ENCODE measurements around the gene ZNF814.
"Not testable (repeated sequence)": the region's sequence is repeated elsewhere in the genome, so short reads cannot be mapped to it uniquely, and the experiment has no call there.

Gene ZNF814

GRCh38 chr19:57854117-57854516, 34.7 kb downstream of the ZNF814 start:
- DNase-seq (ENCODE audit: low spot score), result not testable (repeated sequence)

GRCh38 chr19:57851812-57852603, 36.8 kb downstream of the ZNF814 start:
- not testable (repeated sequence) for DNase-seq (ENCODE audit: low spot score)

DNA sequence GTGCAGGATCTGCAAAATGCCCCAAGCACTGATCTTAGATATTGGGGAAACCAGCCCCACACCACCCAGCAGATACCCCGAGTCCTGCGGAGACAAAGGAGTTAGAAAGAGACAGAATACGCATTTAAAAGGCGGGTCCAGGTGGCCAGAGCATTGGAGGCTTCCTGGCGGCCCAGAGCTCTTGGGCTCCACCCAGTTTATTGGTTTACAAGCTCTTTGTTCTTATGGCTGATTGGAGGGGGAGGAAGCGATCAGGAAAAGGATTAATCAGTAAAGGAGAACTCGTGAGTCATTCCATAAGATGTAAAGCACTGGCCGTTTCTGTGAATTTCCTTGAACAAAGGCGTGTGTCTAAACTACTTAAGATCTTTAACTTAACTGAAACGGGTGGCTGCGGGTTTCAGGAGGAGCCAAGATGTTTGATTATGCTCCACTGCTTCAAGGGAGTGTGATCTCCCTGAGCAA, 38.3 kb downstream of the ZNF814 start:
- DNase-seq (ENCODE audit: low spot score), result no peak

DNA sequence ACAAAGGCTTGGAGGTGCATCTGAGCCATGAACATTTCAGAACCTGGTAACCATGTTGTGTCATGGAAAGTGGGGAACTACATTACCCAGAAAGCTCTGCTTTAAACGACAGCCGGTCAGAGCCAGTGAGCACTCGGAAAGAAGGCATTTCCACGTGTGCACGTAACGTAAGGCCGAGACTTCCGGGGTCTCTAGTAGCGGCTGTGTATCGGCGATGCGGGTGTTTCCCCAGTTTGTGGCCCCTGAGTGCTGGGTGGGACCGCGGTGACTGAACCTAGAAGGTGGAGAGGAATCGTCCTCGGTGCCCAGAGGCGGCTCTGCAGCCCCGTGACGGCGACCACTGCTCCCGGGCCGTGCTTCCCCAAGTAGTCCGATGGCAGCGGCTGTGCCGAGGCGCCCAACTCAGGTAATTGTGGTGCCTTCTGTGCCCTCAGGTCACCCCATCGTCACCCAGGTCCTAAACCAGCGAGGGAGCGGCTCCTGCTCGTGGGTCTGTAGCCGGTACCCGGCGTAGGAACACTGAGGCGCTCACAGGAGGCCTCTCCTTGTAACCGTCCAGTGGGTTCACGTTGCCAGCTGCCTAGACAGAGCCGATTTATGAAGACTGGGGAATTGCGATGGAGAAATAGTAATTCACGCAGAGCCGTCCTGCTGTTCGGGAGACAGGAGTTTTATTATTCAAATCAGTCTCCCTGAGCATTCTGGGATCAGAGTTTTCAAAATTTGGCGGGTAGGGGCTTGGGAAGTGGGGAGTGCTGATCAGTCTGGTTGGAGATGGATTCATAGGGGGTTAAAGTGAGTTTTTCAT, 39.0 kb downstream of the ZNF814 start, which contains the start of gene ZNF587:
TSS of gene ZNF587 (plus strand) at position 194 of the 808 bp plus-strand sequence. CDS start at position 374, 180 bp downstream.
- peak; percentile 51 for DNase-seq (ENCODE audit: low spot score)

- not testable (repeated sequence) for DNase-seq (ENCODE audit: low spot score)
Measured at GRCh38 chr19:57849162-57849665, 39.6 kb downstream of the ZNF814 start.

DNA sequence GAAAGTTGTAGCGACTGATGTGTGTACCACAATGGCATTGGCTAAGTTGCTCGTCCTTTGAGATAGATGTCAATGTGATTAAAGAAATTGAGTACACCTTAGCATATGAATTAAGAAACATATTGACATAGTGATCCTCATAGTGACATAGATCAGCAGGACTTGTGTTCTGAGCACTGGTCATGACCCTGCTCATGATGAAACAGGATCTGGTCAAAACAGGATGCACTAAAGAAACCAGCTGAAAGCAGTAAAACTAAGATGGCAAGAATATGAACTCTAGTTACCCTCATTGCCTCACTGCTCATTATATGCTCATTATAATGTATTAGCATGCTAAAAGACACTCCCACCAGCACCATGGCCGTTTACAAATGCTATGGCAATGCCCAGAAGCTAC, 41.7 kb downstream of the ZNF814 start:
- not testable (repeated sequence) for DNase-seq (ENCODE audit: low spot score)

DNA sequence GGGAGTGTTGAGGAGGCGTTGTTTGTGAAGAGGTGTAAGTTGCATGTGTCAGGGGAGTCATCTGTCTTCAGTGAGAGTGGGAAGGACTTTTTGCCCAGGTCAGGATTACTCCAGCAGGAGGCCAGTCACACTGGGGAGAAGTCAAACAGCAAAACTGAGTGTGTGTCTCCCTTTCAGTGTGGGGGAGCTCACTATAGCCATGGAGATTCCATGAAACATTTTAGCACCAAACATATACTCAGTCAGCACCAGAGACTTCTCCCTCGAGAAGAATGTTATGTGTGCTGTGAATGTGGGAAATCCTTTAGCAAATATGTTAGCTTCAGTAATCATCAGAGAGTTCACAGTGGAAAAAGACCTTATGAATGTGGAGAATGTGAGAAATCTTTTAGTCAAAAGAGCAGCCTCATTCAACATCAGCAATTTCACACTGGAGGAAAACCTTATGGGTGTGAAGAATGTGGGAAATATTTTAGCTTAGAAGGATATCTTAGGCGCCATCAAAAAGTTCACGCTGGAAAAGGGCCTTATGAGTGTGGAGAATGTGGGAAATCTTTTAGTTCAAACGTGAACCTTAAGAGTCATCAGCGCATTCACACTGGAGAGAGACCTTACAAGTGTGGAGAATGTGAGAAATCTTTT, 47.6 kb downstream of the ZNF814 start:
- DNase-seq (ENCODE audit: low spot score), result no peak

- not testable (repeated sequence) for DNase-seq (ENCODE audit: low spot score)
Measured at GRCh38 chr19:57838622-57839191, 50.1 kb downstream of the ZNF814 start.

- not testable (repeated sequence) for DNase-seq (ENCODE audit: low spot score)
Measured at GRCh38 chr19:57836991-57837390, 51.8 kb downstream of the ZNF814 start.

- DNase-seq (ENCODE audit: low spot score), result no peak
Measured at GRCh38 chr19:57830071-57830602, 58.7 kb downstream of the ZNF814 start, which contains the start of gene ZNF587B. ZNF587B (plus strand) TSS chr19:57830299; CDS start chr19:57830529, 230 bp downstream.

DNA sequence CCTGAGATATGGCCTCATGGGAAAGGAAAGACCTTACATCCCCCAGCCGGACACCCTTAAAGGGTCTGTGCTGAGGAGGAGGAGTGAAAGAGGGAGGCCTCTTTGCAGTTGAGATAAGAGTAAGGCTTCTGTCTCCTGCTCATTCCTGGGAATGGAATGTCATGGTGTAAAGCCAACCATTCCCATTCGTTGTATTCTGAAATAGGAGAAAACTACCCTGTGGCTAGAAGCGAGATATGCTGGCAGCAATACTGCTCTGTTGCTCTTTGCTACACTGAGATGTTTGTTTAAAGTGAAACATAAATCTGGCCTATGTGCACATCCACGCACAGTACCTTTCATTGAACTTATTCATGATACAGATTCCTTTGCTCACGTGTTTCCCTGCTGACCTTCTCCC, 59.5 kb downstream of the ZNF814 start:
- DNase-seq (ENCODE audit: low spot score), result no peak

DNA sequence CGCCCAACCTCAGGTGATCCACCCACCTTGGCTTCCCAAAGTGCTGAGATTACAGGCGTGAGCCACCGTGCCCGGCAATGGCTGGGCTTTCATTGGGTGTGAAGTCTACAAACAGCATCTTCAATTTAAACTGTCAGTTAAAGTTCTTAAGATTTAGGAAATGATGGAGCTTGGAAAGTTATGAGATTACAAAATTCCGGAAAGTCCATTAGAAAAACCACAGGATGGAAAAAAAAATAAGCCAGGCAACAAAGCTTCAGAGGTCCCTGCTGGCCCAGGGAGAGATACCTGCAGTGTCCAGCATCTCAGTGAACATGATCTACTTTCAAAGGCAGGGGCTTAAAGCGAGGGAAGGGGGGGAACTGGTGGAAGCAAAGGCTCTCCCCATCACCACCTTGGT, 63.3 kb downstream of the ZNF814 start:
- no peak for DNase-seq (ENCODE audit: low spot score)

DNA sequence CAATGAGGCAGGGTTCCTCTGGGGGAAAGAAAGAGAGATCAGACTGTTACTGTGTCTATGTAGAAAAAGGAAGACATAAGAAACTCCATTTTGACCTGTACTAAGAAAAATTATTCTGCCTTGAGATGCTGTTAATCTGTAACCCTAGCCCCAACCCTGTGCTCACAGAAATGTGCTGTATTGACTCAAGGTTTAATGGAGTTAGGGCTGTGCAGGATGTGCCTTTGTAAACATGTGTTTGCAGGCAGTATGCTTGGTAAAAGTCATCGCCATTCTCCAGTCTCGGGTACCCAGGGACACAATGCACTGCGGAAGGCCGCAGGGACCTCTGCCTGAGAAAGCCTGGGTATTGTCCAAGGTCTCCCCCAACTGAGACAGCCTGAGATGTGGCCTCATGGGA, 65.2 kb downstream of the ZNF814 start:
- DNase-seq (ENCODE audit: low spot score), result not testable (repeated sequence)

GRCh38 chr19:57823155-57823554, 65.7 kb downstream of the ZNF814 start:
- not testable (repeated sequence) for DNase-seq (ENCODE audit: low spot score)

GRCh38 chr19:57821501-57821900, 67.3 kb downstream of the ZNF814 start:
- not testable (repeated sequence) for DNase-seq (ENCODE audit: low spot score)

- DNase-seq (ENCODE audit: low spot score), result not testable (repeated sequence)
Measured at GRCh38 chr19:57821095-57821494, 67.7 kb downstream of the ZNF814 start.

DNA sequence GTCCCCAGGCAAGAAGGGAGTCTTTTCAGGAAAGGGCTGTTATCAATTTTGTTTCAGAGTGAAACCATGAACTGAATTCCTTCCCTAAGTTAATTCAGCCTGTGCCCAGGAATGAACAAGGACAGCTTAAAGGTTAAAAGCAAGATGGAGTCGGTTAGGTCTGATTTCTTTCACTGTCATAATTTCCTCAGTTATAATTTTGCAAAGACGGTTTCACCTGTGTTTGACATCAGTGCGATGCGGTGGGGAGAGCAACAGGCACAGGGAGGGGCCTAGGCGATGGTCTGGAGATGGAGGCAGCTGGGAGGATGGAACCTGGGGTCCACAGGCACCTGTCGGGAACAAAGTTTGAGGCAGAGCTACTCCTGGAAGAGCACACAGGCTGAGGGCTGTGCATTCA, 68.2 kb downstream of the ZNF814 start:
- DNase-seq (ENCODE audit: low spot score), result no peak

- DNase-seq (ENCODE audit: low spot score), result peak; percentile 87
Measured at GRCh38 chr19:57819475-57820148, 69.2 kb downstream of the ZNF814 start.

GRCh38 chr19:57818378-57818777, 70.5 kb downstream of the ZNF814 start:
- DNase-seq (ENCODE audit: low spot score), result no peak

DNA sequence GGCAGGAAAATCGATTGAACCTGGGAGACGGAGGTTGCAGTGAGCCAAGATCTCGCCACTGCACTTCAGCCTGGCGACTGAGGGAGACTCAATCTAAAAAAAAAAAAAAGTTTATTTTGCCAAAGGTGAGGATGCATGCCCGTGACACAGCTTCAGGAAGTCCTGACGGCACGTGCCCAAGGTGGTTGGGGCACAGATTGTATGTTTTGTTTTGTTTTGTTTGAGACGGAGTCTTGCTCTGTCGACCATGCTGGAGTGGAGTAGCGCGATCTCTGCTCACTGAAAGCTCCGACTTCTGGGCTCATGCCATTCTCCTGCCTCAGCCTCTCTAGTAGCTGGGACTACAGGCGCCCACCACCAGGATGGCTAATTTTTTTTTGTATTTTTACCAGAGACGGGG, 70.9 kb downstream of the ZNF814 start:
- DNase-seq (ENCODE audit: low spot score), result no peak

- no peak for DNase-seq (ENCODE audit: low spot score)
Measured at GRCh38 chr19:57816652-57817051, 72.2 kb downstream of the ZNF814 start.

Measured in COLO829 (cell line).